ENCODE data around the gene PACRG. TPM values are rescaled to one million over a fixed set of nuclear protein-coding genes. Genes with fewer than 3 reads are reported as not detected.

The PACRG gene
- total and polyA plus RNA-seq, 2 of the 8 experiments (the other 6 are each of a cell fraction or from before 2014, with no cell fraction given) = 0.44 to 0.54 TPM

GRCh38 chr6:162976141-162976540, 248.4 kb downstream of the PACRG start (continued):
- TF ChIP-seq CHD7 (IDR thresholded peaks at IDR 0.05; ENCODE audit: insufficient replicate concordance, low read length) (no peak), POU5F1 (IDR thresholded peaks at IDR 0.05; ENCODE audit: low read depth, low read length) (no peak), YY1 (IDR thresholded peaks at IDR 0.05; ENCODE audit: low read depth, low read length) (no peak), KDM4A (IDR thresholded peaks at IDR 0.05; ENCODE audit: low read depth, low read length, severe bottlenecking) (no peak), RFX5 (IDR thresholded peaks at IDR 0.05; ENCODE audit: borderline replicate concordance, low read depth, low read length) (no peak), SAP30 (IDR thresholded peaks at IDR 0.05; ENCODE audit: insufficient read depth, insufficient replicate concordance, low read length) (no peak), TAF1 (IDR thresholded peaks at IDR 0.05; ENCODE audit: low read depth, low read length) (no peak), CTBP2 (IDR thresholded peaks at IDR 0.05; ENCODE audit: borderline replicate concordance, insufficient read depth, insufficient read length, low read length) (no peak), BRCA1 (IDR thresholded peaks at IDR 0.05; ENCODE audit: low read depth, low read length) (no peak)
